Measurements from ENCODE around the gene PELI3.

GRCh38 chr11:66447012-66447411 lies 19.7 kb upstream of the PELI3 start:
- TF ChIP-seq CTCF (IDR thresholded peaks at IDR 0.05; ENCODE audit: low read depth, low read length): no peak
- TF ChIP-seq POLR2A (IDR thresholded peaks at IDR 0.05; ENCODE audit: extremely low read depth, insufficient read length): no peak
- TF ChIP-seq, protein P1, sequence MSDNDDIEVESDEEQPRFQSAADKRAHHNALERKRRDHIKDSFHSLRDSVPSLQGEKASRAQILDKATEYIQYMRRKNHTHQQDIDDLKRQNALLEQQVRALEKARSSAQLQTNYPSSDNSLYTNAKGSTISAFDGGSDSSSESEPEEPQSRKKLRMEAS (IDR thresholded peaks at IDR 0.05; ENCODE audit: low read depth, low read length): no peak

Data from NB4 (cell line).